ENCODE results near the gene MKNK2.

The MKNK2 gene

GRCh38 chr19:2056837-2057192 is 5.8 kb upstream of the MKNK2 start:
- DNase-seq = no peak

GRCh38 chr19:2055931-2056836 is 5.1 kb upstream of the MKNK2 start:
- DNase-seq = no peak

- DNase-seq = no peak
These were observed 3.7 kb upstream of the MKNK2 start for GRCh38 chr19:2054763-2055162.

- no peak for DNase-seq
These were observed 2.8 kb upstream of the MKNK2 start for GRCh38 chr19:2053601-2054389.

GRCh38 chr19:2051773-2052704 is 995 bp upstream of the MKNK2 start:
- DNase-seq = peak; percentile 72

GRCh38 chr19:2050349-2050990 is 574 bp downstream of the MKNK2 start:
- peak; percentile 68 for DNase-seq

GRCh38 chr19:2049741-2050348 is 1.2 kb downstream of the MKNK2 start:
- peak; percentile 73 for DNase-seq

GRCh38 chr19:2048959-2049740 is 1.9 kb downstream of the MKNK2 start:
- DNase-seq = no peak

GRCh38 chr19:2048104-2048958 is 2.7 kb downstream of the MKNK2 start:
- no peak for DNase-seq

GRCh38 chr19:2047449-2048103 is 3.5 kb downstream of the MKNK2 start:
- no peak for DNase-seq

- DNase-seq = no peak
These were observed 4.0 kb downstream of the MKNK2 start for GRCh38 chr19:2047076-2047448.

GRCh38 chr19:2046046-2046907 is 4.8 kb downstream of the MKNK2 start:
- no peak for DNase-seq

- no peak for DNase-seq
These were observed 5.5 kb downstream of the MKNK2 start for GRCh38 chr19:2045501-2046045.

GRCh38 chr19:2044709-2045500 is 6.1 kb downstream of the MKNK2 start:
- no peak for DNase-seq

GRCh38 chr19:2043961-2044708 is 6.9 kb downstream of the MKNK2 start:
- DNase-seq = no peak

- no peak for DNase-seq
These were observed 7.8 kb downstream of the MKNK2 start for GRCh38 chr19:2043251-2043641.

All from activated CD8-positive, alpha-beta memory T cell treated with anti-CD3 and anti-CD28 coated beads, Interleukin-2, amount 50 U/mL, for 48 hours (primary cell).